GM18499 (cell line): ENCODE measurements around the gene YIPF2.
"Not testable (repeated sequence)": the region's sequence is repeated elsewhere in the genome, so short reads cannot be mapped to it uniquely, and the experiment has no call there.

Experiments
- ATAC-seq: cut with Tn5 transposase; IDR thresholded peaks from one replicate; pipeline ENCODE4 v1.9.1; 2021; ENCODE audit warnings: moderate number of reproducible peaks; ENCODE audit not compliant: insufficient read depth, unreplicated experiment

YIPF2 gene

GRCh38 chr19:10881403-10882107 is 46.9 kb downstream of the YIPF2 start:
- ATAC-seq, result no peak

GRCh38 chr19:10878253-10878652 is 50.2 kb downstream of the YIPF2 start:
- ATAC-seq, result no peak

- ATAC-seq, result not testable (repeated sequence)
Observed at GRCh38 chr19:10877608-10878007, 50.8 kb downstream of the YIPF2 start.

- no peak for ATAC-seq
Observed at GRCh38 chr19:10876459-10877240, 51.8 kb downstream of the YIPF2 start.

- no peak for ATAC-seq
Observed at GRCh38 chr19:10874024-10874423, 54.4 kb downstream of the YIPF2 start.

GRCh38 chr19:10872546-10873107 is 55.8 kb downstream of the YIPF2 start:
- ATAC-seq, result no peak
